SW 1271 (cell line): Measurements from ENCODE around the gene SLC17A8.
"Not testable (repeated sequence)": the region's sequence is repeated elsewhere in the genome, so short reads cannot be mapped to it uniquely, and the experiment has no call there.

ENCODE experiments used
- DNase-seq, 2 experiments: peaks; one replicate each; lab custom pipeline; 2025; lab: John Stamatoyannopoulos, UW

SLC17A8 gene

GRCh38 chr12:100356644-100357223, at the start of gene SLC17A8:
TSS of gene SLC17A8 (plus strand) at chr12:100357074. CDS start at chr12:100357392, 318 bp downstream.
- DNase-seq, result no peak

- not testable (repeated sequence) for DNase-seq
Observed at GRCh38 chr12:100308138-100308537, 48.7 kb upstream of the SLC17A8 start.

GRCh38 chr12:100311317-100311716, 45.6 kb upstream of the SLC17A8 start:
- no peak for DNase-seq

GRCh38 chr12:100317371-100317770, 39.5 kb upstream of the SLC17A8 start:
- no peak for DNase-seq

- no peak for DNase-seq
Observed at GRCh38 chr12:100324498-100324897, 32.4 kb upstream of the SLC17A8 start.

- no peak for DNase-seq
Observed at GRCh38 chr12:100326208-100326607, 30.7 kb upstream of the SLC17A8 start.

- no peak for DNase-seq
Observed at GRCh38 chr12:100329800-100330199, 27.1 kb upstream of the SLC17A8 start.

GRCh38 chr12:100331871-100332270, 25.0 kb upstream of the SLC17A8 start:
- no peak for DNase-seq

- DNase-seq, result no peak
Observed at GRCh38 chr12:100332852-100333251, 24.0 kb upstream of the SLC17A8 start.

- no peak for DNase-seq
Observed at GRCh38 chr12:100337299-100337698, 19.6 kb upstream of the SLC17A8 start.

GRCh38 chr12:100337727-100338126, 19.1 kb upstream of the SLC17A8 start:
- DNase-seq, result no peak

- no peak for DNase-seq
Observed at GRCh38 chr12:100339071-100339470, 17.8 kb upstream of the SLC17A8 start.

- not testable (repeated sequence) for DNase-seq
Observed at GRCh38 chr12:100342897-100343296, 14.0 kb upstream of the SLC17A8 start.

GRCh38 chr12:100344351-100344750, 12.5 kb upstream of the SLC17A8 start:
- DNase-seq, result not testable (repeated sequence)

GRCh38 chr12:100345020-100345767, 11.7 kb upstream of the SLC17A8 start:
- no peak for DNase-seq

- DNase-seq, result no peak
Observed at GRCh38 chr12:100346660-100347059, 10.2 kb upstream of the SLC17A8 start.

GRCh38 chr12:100348657-100349454, 8.0 kb upstream of the SLC17A8 start:
- peak in 1 of 2 experiments; percentile 26 for DNase-seq

GRCh38 chr12:100359248-100359647, 2.4 kb downstream of the SLC17A8 start:
- no peak for DNase-seq

GRCh38 chr12:100359822-100360221, 2.9 kb downstream of the SLC17A8 start:
- no peak for DNase-seq

GRCh38 chr12:100360450-100360849, 3.6 kb downstream of the SLC17A8 start:
- DNase-seq, result no peak

GRCh38 chr12:100364324-100364723, 7.5 kb downstream of the SLC17A8 start:
- no peak for DNase-seq

- no peak for DNase-seq
Observed at GRCh38 chr12:100365411-100365810, 8.5 kb downstream of the SLC17A8 start.

GRCh38 chr12:100368066-100368465, 11.2 kb downstream of the SLC17A8 start:
- DNase-seq, result no peak
